HT1080 (cell line): Measurements from ENCODE around the gene CCDC102A. TPM values are rescaled to one million over a fixed set of nuclear protein-coding genes. Genes with fewer than 3 reads are reported as not detected.

Source experiments
- DNase-seq: peaks from one replicate; pipeline ENCODE4 v3.0.0-alpha.2; 2015; ENCODE audit warnings: low read depth
- total RNA-seq: library from RNA; depleted of rRNA; stranded (reverse); fragments of >200 nt; shearing (Covaris generic); gene quantifications from 2 replicates; pipeline ENCODE4 v1.2.3, GENCODE V29; 2014

The CCDC102A gene
- total RNA-seq, 1 experiment from 2014 or later: 13.7 TPM

DNA sequence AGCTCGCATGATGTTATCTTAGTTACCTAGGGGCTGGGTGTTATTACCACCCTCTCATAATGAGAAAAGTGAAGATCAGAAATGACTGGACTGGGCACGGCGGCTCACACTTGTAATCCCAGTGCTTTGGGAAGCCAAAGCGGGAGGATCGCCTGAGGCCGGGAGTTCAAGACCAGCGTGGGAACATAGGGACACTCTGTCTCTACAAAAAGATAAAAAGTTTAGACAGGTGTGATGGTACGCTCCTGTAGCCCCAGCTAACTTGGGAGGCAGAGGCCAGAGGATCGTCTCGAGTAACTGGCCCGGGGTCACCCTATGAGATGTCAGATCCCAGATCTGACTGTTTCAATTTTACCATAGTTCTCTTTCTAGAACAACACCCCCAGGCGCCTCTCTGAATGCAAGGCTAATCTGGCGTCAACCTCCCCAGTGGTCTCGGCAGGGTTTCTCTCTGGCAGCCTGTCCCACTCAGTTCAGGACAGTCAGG lies 1.9 kb upstream of the CCDC102A start:
- no peak for DNase-seq

DNA sequence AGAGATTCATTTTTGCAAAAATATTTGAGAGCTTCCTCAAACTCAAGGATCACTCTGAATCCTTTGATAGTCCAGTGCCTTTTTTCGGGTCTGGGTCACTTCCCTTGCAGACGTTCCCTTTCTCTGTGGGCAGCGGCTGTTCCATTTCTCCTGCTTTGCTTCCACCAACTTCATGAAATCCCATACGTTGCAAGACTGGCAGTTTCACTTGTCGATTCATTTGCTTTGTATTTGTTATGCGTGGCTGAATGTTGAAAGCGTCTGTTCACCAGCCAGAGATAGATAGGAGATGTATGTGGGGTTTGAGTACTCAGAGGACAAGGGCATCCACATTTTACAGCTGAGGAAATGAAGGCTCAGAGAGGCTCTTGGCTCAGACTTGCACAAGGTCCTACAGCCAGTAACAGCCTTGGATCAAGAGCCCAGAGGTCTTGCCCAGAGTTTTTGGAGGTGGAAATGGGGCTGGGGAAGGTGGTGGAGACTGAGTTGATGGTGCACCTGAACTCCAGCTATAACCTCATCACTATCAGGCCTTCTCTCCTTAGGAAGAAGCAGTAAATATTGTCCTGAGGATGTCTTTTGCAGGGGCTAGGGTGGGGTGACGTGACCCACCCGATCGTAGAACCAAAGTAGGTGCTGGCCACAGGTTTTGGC lies 1.3 kb upstream of the CCDC102A start:
- DNase-seq: no peak

DNA sequence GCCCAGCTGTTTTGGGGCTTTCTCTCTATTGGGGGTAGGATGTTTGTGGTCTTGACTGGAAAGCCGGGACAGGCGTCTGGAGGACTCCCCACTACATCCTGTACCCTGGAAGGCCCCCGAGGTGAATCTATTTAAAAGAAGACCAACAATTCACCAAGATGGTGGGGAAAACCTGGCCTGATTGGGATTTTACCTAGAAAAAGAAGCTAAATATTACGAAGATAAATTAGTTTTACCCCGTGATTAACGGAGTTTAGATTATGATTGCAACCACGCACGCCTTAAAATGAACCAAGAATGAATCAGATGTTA lies 779 bp upstream of the CCDC102A start:
- DNase-seq: no peak

DNA sequence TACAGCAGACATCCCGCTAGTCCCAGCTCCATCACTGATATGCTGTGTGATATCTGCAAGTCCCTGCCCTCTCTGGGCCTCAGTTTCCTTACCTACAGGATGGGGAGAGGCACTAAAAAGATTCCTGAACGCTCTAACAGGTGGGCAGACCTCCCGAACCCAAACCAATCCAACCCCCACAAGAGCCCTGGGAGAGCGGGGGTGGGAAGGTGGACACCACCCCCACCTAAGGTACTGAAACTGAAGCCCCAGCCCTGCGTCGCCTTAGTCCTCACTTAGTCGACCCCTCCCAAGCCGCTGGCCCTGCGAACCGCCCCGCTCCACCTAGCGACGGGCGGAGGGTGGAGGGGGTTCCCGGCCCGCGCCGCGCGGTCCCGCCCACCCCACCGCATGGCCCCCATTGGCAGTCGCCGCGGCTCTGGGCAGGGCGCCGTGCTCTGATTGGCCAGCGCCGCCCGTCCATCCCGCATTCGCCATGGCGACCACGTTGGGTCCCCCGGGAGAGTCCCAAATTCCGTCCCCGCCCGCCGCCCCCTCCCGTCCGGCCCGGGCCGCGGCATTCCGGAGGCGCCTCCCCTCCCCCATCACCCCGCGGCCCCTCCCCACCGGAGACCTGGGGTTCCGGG lies 578 bp downstream of the CCDC102A start:
- peak; percentile 84 for DNase-seq

DNA sequence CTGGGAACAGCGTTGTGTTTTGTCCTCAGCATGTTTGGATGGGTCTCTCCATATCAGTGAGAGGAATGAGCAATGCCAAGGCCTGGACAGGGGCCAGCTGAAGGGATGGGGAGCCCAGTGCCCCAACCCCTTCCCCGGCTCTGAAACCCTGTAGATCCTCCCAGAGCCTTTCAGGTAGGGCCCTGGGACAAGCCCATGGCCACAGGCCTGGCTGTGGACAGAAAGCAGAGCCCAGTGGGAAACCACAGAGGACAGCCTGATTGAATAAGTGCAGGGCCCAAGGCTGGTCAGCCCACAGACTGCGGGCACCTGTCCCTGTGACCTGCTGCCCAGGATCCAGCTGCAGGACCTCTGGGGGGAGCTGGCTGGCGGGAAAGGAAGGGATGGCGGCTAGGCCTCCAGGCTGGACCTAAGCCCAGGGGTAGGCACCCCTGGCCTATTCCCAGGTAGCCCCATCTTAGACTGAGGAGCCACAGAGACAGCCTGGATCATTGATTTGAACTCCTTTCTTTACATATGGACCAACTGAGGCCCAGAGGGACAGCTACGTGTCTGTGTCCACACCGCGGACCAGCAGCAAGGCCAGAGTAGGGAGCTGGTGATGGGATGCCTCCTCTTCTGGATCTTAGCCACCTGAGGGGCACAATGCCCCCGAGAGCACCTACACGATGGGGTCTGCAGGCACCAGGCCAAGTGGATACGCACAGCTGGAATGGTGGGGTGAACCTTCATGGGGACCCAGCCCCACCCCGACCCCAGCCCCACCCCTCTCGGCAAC lies 1.3 kb downstream of the CCDC102A start:
- DNase-seq: no peak

DNA sequence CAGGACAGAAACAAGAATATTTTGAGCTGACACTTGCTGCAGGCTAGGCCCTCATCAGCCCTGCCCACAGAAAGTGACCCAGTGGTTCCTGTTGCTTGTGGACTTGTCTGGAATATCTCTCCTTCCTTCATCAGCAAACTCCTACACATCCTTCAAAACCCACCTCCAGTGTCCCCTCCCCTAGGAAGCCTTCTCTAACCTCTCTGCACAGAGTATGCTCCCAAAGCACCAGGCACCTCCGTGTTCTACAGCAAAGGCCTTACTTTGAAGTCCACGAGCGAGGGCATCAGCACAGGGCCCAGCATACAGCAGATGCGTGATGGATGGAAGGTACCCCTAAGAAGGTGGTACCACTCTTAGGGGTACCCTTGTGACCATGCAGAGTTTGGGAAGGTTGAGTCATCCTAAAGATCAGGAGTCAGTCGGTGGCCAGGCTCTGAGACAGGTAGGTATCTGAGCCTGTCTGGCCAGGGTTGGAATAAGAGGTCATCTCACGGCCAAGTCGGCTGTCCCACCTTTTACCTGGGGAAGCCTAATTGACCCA lies 2.0 kb downstream of the CCDC102A start:
- DNase-seq: no peak

DNA sequence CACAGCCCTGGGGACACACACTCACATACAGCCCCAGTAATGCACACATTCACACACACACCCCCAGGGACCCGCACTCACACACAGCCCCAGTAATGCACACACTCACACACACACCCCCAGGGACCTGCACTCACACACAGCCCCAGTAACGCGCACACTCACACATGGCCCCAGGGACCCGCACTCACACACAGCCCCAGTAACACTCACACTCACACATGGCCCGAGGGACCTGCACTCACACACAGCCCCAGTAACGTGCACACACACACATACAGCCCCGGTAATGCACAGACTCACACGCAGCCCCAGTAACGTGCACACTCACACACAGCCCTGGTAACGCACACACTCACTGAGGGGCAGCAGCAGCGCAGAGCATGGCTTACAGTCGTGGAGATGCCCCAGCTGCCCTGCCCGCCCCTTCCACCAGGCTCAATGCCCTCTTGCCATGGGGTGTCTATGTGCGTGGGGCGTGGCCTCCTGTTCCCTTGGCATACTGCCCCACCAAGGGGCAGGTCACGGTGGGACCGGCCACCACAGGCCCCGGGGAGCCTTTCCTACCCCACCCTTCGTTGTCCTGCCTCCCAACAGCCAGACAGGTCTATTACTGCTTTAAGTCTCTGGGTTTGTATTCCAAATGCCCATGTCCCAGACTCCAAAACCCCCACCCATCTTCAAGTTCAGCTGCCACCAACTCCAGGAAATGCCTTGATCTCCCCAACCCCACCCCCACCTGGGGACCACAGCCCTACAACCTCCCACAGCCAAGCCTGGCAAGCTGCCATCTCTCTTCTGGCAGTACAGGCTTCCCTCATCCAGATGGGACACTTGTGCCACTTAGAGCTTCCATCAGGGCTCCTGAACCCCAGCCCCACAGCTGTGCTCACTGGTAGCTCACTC lies 2.7 kb downstream of the CCDC102A start:
- DNase-seq: no peak

DNA sequence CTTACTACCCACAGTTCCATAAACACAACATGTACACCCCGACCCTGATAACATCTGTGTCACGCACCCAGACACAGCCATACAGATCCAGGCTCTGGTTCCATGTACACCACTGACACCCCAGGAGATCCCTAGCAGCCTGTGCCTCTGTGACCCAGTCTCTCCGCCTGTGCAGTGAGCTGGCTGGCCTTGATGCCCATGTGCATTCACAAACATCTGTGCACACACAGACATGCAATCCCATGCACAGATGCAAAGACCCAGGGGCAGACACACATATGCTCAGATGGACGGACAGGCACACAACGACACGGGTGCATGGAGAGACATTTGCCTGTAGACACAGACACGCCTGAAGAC lies 4.1 kb downstream of the CCDC102A start:
- DNase-seq: no peak

DNA sequence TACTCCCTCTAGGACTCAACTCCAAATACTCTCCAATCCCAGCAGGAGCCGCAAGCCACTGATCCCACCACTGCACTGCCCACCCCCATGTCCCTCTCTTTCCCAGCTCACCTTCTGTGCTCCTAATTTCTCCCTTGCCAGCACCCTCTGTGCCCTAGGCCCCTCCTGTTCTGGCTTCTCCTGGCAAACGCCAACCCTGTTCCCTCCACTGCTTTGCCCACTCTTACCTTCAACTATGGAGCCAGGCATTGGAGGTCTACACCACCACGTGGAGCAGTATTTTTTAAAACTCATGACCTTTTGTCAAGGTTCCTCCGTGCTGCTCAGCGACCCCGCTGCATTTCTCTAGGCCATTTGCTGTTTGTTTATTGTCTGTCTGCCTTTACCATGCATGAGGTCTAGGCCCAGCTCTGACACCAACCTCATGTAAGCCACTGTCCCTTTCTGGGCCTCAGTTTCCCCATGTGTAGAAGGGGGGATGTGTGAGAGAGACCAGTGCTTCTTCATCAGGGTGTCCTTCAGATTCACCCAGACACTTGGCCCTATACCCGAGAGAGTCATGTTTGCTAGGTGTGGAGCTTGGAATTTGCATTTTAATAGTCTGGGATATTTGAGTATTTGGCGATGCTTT lies 4.6 kb downstream of the CCDC102A start:
- no peak for DNase-seq

DNA sequence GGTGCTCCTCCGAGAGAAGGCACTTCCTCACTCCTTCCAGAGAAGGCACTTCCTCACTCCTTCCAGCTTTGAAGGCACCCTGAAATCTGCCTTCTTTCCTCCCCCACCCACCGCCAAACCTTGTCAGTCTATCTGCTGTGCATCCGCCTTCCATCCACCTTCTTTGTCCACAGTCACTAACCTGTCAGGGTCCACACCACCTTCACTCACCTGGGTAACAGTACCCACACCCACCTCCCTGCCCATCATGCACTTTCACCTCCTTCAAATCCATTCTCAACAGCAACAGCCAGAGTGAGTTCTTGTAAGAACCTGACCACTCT lies 5.2 kb downstream of the CCDC102A start:
- no peak for DNase-seq

DNA sequence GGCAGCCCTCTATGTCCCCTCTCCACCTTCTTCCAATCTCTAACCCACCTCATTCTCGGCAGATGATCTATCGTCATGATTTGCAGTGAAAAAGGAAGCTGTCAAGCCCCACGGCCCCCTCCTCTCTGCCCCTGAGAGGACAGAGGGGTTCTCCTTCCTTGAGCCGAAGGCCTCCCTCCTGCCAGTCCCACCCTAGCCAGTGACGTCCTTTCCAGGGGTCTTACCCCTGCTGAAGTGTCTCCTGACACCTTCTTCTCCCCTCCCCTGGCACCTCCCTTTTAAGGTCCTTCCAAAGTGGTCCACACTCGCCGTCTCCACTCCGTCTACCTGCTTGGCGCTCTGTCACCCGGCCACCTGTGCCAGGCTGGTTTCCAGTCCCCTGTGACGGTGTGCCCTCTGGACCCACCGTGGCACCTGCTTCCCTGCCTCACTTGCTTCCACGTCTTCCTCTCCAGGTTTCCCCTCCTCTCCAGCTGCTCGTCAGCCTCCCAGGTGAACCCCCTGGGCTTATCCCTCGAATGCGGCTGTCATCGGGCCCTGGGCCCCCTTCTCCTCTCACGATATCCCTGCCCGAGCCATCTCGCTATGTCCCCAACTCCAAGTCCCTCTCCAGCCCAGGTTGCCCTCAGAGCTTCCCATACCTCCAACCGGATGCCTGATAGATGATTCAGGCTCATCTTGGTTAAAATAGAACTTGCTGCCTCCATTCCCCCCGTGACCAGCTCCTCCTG lies 5.7 kb downstream of the CCDC102A start:
- no peak for DNase-seq

DNA sequence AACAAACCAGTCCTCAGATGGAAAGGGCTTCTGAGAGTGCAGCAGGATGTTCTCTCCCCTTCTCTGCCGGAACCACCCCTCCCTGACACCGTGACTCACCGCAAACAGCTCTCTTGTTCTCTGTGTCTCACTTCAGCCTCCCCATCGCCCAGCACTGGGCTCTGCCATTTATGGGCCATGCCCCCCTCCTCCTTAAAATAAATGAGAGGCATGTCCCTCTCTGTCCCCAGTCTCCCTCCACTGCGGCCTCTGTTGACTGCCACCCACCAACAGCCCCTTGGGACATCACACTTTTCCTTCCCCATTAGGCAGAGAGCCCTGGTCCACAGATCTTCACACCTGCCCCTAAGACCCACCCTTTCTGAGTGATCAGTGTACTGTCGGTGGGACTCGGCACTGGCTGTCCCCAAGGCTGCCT lies 6.3 kb downstream of the CCDC102A start:
- DNase-seq: peak; percentile 86

DNA sequence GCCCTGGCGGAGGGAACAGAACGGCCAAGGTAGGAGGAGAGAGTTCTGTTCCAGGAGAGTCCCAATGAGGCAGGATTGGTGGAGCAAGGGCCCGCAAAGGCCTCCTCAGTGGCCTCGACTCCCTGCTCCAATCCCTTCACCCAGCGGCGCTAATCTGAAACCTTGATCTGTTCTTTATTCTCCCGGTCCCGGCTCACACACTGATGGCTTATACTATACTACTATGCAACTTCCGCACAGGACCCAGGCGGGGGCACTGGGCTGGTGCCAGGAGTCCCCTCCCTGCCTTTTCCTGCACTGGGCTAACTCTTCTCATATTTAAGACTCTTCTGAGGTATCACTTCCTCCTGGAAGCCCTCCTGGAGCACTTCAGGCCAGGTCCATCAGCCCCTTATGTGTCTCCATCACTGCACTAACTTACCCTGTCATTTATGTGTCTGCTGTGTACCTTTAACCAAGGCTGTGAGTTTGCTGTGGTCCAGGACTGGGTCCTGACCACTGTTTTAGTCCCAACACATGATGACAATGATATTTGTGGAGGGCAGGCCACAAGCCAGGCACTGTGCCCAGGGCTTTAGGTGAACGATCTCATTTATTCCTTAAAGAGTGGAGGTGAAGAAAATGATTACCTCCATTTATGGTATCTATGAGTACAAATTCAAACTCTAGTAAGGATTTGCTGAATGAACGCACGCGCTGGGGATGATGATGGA lies 6.8 kb downstream of the CCDC102A start:
- DNase-seq: no peak

DNA sequence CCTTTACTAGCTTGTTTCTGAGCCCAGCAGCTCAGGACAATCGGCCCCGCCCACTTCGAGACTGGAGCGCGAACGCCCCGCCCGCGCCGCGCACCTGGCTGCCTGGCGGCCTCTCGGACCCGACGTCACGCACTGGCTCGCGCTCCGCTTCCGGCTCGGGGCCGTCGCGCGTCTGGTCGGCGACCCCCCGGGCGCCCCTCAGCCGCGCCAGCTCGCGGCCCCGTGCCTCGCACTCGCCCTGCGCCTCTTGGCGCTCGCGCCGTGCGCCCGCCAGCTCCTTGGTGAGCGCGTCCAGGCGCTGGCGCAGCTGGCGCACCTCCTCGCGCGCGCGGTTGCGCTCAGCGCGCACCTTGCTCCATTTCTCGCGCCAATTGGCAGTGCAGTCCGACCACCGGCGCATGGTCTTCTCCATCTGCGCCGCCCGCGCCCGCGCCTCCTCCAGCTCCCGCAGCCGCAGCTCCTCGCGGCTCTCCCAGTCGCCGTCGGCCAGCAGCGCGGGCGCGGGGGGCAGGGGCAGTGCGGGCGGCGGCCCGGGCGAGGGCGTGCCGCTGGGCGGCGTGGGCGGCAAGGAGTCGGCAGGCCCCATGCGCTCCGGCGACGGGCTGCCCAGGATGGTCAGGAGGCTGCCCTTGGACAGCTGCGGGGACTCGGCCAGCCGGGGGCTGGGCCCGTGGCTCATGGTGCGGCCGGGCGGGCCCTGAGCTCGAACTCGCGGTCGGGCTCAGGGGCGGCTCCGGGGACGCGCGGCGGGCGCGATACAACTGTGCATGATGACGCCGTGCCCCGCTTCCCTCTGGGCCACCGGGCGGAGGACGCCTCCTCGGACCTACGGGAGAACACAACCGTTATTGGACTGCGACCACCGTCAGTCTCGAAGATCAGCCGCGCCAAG lies 7.6 kb downstream of the CCDC102A start:
- no peak for DNase-seq

DNA sequence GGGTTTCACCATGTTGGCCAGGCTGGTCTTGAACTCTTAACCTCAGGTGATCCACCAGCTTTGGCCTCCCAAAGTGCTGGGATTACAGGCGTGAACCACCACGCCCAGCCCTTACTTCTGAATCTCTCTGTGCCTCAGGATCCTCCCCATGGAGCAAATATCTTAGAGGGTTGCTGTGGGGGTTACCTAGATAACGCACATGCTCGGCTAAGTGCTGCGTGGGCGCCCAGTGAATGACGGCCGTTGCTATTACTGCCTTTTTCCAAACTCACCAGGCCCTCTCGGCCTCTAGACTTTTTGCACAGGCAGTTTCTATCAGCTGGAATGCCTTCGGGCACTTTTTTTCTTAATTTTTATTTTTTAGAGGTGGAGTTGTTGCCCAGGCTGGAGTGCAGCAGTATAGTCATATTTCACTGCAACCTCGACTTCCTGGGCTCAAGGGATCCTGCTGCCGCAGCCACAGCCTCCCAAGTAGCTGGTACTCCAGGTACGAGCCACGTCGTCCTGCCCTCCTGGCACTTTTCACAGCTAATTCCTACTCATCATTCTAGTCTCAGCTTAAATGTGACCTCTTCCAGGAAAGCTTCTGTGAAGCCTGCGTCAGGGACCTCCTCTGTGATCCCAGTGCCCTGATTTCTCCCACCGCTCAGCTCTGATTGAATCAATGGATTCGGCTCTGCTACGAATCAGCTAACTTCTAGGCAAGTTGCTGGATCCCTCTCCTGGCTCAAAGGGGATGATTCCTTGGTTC lies 8.6 kb downstream of the CCDC102A start:
- no peak for DNase-seq

DNA sequence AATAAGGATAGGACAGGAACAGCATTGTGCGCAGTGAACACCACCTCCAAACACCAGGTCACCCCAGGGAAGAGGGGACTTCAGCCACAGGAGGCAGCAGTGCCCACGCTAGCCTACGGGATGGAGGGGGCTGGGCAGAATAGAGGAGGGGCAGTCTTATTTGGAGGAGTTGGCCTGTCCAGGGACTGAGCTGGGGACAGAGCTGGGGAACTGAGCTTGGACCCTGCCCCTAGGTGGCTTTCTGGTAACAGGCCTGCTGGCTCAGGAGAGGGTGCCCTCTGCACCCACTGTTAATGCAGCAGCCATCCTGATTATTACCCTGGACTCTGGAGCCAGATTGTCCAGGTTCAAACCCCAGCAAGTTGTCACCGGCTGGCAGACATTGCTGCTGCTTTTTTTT lies 9.3 kb downstream of the CCDC102A start:
- DNase-seq: no peak

DNA sequence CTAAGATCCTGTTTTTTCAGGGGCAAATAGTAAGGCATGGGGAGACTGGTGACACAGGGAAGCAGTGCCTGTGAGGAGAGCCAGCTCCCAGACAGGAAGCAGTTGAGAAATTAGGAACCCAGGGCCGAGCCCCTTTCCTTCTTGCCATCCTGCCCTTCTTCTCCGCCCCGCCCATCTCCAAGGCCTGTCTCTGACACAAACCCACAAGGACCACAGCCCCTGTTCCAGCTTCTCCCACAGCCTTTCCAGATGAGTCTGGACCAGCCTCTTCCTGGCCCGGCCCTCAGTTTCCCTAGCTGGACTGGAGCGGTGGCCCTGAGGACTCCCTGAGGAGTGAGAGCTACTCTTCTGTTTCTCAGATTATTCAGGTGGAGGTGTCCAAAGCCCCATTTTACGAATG lies 9.9 kb downstream of the CCDC102A start:
- DNase-seq: no peak

DNA sequence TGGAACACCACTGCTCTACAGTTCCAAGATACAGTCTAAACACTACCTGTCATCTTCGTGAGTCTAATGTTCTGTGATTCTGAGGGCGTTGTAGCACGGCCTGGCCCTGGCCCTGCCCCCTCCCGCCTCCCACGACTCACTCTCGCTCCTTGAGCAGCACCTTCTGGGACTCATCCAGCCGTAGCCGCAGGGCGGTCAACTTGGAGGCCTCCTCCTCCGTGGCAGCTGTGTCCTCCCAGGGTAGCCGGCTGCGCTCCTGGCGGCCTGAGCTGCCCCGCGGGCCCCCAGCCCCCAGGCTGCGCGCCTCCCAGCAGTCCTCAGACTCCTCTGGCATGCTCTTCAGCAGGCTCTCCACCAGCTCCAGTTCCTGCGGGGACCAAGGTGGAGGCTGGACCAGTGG lies 10.6 kb downstream of the CCDC102A start:
- no peak for DNase-seq
